ENCODE measurements around the gene SETD3.

Gene SETD3

GRCh38 chr14:99395909-99396530, 84.6 kb downstream of the SETD3 start:
- DNase-seq (ENCODE audit: low read depth in 2 of 2, low spot score in 1 of 2): no peak

GRCh38 chr14:99394602-99395156, 86.0 kb downstream of the SETD3 start:
- no peak for DNase-seq (ENCODE audit: low read depth in 2 of 2, low spot score in 1 of 2)

- no peak for DNase-seq (ENCODE audit: low read depth in 2 of 2, low spot score in 1 of 2)
These were observed 87.5 kb downstream of the SETD3 start for GRCh38 chr14:99393059-99393655.

GRCh38 chr14:99391671-99392070, 89.0 kb downstream of the SETD3 start:
- no peak for DNase-seq (ENCODE audit: low read depth in 2 of 2, low spot score in 1 of 2)

- peak in 1 of 2 donors; percentile 5 for DNase-seq (ENCODE audit: low read depth in 2 of 2, low spot score in 1 of 2)
These were observed 91.4 kb downstream of the SETD3 start for GRCh38 chr14:99389174-99389826.

- no peak for DNase-seq (ENCODE audit: low read depth in 2 of 2, low spot score in 1 of 2)
These were observed 92.4 kb downstream of the SETD3 start for GRCh38 chr14:99388286-99388685.

GRCh38 chr14:99387880-99388279, 92.8 kb downstream of the SETD3 start:
- no peak for DNase-seq (ENCODE audit: low read depth in 2 of 2, low spot score in 1 of 2)

- DNase-seq (ENCODE audit: low read depth in 2 of 2, low spot score in 1 of 2): no peak
These were observed 95.9 kb downstream of the SETD3 start for GRCh38 chr14:99384450-99385417.

- no peak for DNase-seq (ENCODE audit: low read depth in 2 of 2, low spot score in 1 of 2)
These were observed 96.9 kb downstream of the SETD3 start for GRCh38 chr14:99383472-99384449.

- DNase-seq (ENCODE audit: low read depth in 2 of 2, low spot score in 1 of 2): no peak
These were observed 97.7 kb downstream of the SETD3 start for GRCh38 chr14:99382781-99383471.

GRCh38 chr14:99382071-99382470, 98.6 kb downstream of the SETD3 start:
- DNase-seq (ENCODE audit: low read depth in 2 of 2, low spot score in 1 of 2): no peak

- DNase-seq (ENCODE audit: low read depth in 2 of 2, low spot score in 1 of 2): no peak
These were observed 99.0 kb downstream of the SETD3 start for GRCh38 chr14:99381688-99382060.

- DNase-seq (ENCODE audit: low read depth in 2 of 2, low spot score in 1 of 2): no peak
These were observed 99.5 kb downstream of the SETD3 start for GRCh38 chr14:99380991-99381687.

- no peak for DNase-seq (ENCODE audit: low read depth in 2 of 2, low spot score in 1 of 2)
These were observed 100.3 kb downstream of the SETD3 start for GRCh38 chr14:99380402-99380801.

- DNase-seq (ENCODE audit: low read depth in 2 of 2, low spot score in 1 of 2): no peak
These were observed 101.9 kb downstream of the SETD3 start for GRCh38 chr14:99378782-99379214.

- DNase-seq (ENCODE audit: low read depth in 2 of 2, low spot score in 1 of 2): no peak
These were observed 102.7 kb downstream of the SETD3 start for GRCh38 chr14:99377951-99378350.

GRCh38 chr14:99374964-99375363, 105.7 kb downstream of the SETD3 start:
- DNase-seq (ENCODE audit: low read depth in 2 of 2, low spot score in 1 of 2): no peak

- DNase-seq (ENCODE audit: low read depth in 2 of 2, low spot score in 1 of 2): no peak
These were observed 116.9 kb downstream of the SETD3 start for GRCh38 chr14:99363616-99364290.

All from stimulated activated CD8-positive, alpha-beta memory T cell treated with anti-CD3 and anti-CD28 coated beads, Interleukin-4, amount 100 ng/mL, for 1 hour (primary cell).